HL-60/S4 treated with phorbol 12-myristate 13-acetate at 8.2 ng/mL for 4 days and 3 days (cell line): Measurements from ENCODE around the gene USB1.
"Not testable (repeated sequence)": the region's sequence is repeated elsewhere in the genome, so short reads cannot be mapped to it uniquely, and the experiment has no call there.

Experiments used
- in situ Hi-C: fragments of 300-500 bp; cut with MboI; formaldehyde crosslinking; loops from 2 replicates; pipeline ENCODE4 v1.15.0; 2022; ENCODE audit warnings: low sequenced_read_pairs

Gene USB1

DNA sequence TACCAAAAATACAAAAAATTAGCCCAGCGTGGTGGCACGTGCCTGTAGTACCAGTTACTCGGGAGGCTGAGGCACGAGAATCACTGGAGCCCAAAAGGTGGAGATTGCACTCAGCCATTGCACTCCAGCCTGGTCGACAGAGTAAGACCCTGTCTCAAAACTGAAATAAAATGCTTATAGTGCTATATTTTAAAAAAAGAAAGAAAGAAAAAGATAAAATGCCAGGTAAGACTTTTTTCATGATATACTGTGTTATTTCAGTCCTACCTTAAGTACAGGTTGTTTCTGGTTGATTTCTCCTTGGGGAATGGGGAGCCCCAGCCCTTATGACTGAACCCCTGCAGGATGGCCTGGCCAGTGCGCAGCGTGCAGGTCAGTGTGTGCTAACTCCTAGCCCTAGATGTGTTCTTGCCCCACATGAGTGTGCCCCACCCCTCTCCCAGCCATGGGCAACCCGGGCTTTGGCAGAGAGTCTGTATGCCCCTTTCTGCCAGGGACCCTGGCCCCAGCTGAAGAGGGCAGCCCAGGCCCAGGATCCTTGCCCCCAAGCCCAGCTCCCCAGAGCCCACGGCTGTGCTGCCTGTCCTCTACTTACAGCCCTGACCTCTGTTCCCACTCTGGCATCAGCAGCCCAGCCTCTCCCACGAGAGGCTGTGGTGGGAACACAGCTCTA lies 31.6 kb upstream of the USB1 start:
- in situ Hi-C loops, result no loop called here

DNA sequence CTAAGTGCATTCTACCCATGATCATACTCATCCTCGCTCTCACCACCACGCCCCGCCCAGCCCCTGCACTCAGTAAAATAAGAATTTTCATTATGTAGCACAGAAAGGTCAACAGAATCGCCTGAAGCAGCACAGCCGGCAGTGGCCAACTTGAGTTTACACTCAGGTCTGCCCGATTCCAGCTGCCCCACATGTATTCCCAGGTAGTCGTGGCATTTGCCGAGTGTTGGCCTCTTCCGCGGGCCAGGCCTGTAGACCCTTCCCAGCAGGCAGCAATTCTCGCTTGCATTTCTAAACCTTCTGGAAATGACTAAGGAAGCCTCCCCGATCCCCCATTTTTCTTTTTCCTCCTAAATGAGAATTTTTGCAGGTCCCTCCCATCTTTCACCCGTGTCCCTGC lies 30.9 kb upstream of the USB1 start:
- in situ Hi-C loops, result no loop called here

DNA sequence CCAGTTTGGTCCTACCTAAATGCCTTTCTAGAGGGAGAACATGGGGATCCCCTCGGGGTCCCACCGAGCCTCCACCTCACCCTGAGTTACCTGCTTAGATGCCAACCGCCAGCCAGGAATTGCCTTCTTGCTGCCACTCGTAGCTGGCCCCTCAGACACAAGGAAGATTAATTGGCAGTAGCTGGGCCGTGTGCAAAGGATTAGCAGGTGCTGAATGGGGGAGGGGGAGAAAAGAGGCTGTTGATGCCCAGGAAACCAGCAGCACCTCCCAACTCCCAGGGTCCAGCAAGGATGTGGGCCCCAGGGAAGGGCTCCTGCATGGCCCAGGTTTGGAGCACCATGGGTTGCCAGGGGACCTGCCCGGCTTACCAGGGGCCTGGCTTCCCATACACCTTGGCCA lies 30.2 kb upstream of the USB1 start, which contains the start of gene CNGB1:
TSS of gene CNGB1 (minus strand) at position 159 of the 400 bp plus-strand sequence. CDS start 3,842 bp downstream, outside the sequence.
- in situ Hi-C loops, result no loop called here

DNA sequence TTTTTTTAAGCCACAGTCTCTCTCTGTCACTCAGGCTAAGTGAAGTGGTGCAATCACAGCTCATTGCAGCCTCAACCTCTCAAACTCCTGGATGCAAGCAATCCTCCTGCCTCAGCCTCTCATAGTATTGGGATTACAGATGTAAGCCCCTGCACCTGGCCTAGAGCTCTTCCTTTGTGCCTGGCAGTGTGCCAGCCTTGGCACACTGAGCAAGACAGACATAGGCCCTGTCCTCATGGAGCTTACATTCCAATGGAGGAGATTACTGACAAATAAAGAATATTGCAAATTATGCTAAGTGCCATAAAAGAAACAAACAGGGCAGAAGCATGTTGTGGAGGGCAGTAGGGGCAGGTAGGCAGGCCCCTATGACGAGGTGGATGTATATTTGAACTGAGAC lies 29.4 kb upstream of the USB1 start:
- in situ Hi-C loops, result no loop called here

DNA sequence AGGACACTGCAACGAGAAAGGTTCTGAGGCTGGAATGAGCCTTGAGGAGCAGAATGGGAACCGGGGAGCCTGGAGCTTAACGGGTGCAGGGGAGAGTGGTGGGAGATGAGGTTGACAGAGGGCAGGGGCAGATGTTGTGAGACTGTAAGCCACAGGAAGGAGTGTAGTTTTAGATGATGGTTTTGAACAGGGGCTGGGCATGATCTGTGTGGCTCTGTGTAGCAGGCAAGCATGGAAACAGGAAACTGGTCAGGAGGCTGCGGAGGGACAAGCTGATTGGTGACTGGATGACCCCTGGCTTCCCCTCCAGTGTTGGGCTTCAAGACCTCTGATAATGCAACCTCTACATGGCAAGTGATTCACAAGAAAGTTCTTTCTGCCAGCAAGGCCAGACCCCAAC lies 28.9 kb upstream of the USB1 start:
- in situ Hi-C loops, result no loop called here

DNA sequence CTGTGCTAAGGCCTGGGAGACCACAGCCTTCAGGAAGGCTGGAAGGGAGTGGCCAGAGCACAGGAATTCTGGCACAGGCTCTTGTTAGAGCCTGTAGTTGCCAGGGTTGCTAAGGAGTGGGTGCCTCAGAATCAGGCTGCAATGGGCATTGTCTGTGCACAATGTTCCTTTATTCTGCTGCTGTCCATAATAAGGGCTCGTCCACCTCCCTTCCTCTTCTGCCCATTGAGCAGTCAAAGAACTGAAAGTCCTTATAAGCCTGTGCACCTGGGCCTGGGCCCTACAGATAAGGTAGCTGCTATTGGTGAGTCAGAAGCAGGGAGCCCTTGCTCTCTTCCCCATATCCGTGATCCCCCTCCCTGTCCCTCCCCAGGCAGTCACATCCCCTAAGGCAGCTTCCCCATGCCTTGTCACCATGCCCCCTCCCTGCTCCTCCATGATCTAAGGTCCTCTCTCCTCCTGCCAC lies 24.8 kb upstream of the USB1 start:
- in situ Hi-C loops, result no loop called here

DNA sequence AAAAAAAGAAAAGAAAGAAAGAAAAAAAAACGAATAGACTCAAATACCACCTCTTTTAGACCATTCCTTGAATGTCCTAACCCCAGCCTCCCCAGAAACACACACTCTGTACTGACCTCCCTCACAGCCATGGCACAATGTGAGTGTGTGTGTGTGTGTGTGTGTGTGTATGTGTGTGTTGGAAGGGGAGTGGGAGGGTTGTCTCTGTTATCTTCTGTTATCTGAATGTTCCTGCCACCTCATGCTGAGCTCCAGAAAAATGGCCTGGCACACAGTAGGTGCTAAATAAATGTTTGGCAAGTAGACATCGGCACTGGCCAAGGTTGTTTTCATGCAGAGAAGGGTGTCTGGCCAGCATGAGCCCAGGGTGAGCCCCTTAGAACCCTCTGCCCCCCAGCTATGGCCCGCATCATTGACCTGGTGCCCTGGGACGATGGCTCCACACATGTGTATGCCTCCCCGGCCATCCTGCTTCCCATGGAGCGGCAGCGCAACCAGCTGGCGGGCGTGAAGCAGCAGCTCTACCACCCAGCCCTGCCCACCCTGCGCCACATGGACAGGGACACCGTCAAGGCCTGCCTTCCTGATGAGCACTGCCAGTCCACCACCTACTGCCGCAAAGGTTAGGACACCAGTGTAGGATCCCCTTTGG lies 23.7 kb upstream of the USB1 start:
- in situ Hi-C loops, result no loop called here

DNA sequence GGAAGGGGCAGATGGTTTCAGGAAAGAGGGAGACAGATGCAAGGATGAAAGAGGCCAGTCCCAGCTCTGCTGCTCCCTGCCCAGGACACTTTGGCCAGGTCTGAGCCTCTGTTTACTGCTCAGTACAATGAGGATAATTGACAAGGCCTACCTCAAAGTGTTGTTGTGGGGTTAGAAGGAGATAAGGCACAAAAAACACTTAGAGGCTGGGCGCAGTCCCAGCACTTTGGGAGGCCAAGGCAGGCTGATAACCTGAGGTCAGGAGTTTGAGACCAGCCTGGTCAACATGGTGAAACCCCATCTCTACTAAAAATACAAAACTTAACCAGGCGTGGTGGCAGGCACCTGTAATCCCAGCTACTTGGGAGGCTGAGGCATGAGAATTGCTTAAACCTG lies 23.1 kb upstream of the USB1 start:
- in situ Hi-C loops, result not testable (repeated sequence)

DNA sequence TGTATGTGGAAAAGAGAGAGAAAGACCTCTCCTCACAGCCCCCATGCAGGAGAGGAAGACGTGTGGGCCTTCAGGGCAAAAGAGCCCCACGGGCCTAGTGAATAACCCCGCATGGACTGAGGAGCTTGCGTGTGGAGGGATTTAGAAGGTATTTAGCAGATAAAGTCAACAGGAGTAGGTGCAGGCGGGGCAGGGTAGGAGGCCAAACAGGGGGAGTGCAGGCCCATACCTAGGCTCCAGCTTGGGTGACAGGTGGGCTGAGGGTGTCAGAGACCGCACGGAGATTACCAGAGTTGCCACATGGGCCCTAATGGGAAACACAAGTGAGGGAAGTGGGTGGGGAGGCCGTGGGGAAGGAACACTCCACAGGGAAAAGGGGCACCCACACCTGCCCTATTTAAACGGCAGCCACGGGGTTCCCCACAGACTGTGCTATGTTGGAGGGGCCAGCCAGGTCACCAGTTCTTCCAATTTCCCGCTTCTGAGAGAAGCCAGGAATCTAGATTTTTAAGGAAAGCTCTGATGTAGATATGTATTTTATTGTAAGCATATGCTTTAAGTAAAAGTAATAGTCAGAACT lies 22.1 kb upstream of the USB1 start:
- in situ Hi-C loops, result no loop called here

DNA sequence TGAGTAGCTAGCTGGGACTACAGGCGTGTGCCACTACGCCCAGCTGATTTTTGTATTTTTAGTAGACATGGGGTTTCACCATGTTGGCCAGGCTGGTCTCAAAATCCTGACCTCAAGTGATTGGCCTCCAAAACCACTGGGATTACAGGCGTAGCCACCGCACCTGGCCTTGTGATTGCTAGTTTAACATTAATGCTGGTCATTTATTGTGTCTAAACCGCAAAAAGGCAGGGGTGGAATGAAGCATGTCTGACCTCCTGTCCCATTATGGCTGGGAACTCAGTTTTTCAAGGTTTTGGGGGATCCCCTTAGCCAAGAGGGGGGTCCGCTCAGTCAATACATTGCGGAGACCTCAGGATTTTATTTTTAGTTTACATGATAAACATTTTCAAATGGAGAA lies 19.6 kb upstream of the USB1 start:
- in situ Hi-C loops, result no loop called here

DNA sequence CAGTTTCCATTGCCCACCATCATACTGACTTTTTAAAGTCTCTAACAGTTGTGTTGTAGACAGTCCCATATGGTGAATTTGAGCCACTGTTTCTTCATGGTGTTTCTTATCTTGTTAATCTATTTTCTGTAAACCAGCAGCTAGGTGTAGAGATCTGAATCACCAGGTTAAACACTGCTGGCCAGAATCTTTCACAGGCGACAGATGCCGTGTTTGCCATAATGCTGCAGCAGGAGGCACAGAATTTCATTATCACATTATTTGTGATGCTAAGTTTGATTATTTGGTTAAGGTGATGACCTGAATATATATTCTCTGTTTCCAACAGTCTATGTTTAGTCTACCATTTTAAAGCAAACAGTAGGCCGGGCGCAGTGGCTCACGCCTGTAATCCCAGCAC lies 18.8 kb upstream of the USB1 start:
- in situ Hi-C loops, result no loop called here

DNA sequence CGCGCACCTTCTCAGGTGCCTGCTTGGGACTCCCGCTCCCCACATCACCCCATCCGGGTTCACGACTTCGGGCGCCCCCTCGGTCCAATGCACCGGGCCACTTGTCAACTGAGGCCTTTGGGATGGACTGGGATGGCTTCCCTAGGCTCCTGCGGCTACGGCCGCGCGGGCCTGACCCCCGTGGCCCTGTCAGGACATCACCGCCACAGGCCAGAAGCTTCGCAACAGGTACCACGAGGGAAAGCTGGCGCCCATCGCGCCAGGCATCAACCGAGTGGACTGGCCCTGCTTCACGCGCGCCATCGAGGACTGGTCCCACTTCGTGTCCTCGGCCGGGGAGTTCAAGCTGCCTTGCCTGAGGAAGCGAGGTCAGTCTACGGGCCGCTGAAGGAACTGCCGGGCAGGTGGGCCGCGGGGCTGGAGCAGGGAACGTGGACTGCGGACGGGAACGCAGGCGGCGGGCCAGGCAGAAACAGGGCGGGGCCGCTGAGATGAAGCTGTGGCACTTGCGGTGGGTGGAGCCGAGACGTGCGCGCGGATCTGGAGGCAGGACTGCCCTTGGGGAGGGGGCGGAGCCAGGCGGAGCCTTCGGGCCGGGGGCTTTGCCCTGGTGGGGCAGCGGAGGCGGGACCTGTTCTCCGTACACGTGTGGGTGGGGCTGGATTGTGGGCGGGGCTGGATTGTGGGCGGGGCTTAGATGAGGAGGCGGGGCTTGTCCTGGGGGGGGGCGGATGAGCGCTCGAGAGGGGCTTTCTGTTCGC lies 16.6 kb upstream of the USB1 start:
- in situ Hi-C loops, result no loop called here

DNA sequence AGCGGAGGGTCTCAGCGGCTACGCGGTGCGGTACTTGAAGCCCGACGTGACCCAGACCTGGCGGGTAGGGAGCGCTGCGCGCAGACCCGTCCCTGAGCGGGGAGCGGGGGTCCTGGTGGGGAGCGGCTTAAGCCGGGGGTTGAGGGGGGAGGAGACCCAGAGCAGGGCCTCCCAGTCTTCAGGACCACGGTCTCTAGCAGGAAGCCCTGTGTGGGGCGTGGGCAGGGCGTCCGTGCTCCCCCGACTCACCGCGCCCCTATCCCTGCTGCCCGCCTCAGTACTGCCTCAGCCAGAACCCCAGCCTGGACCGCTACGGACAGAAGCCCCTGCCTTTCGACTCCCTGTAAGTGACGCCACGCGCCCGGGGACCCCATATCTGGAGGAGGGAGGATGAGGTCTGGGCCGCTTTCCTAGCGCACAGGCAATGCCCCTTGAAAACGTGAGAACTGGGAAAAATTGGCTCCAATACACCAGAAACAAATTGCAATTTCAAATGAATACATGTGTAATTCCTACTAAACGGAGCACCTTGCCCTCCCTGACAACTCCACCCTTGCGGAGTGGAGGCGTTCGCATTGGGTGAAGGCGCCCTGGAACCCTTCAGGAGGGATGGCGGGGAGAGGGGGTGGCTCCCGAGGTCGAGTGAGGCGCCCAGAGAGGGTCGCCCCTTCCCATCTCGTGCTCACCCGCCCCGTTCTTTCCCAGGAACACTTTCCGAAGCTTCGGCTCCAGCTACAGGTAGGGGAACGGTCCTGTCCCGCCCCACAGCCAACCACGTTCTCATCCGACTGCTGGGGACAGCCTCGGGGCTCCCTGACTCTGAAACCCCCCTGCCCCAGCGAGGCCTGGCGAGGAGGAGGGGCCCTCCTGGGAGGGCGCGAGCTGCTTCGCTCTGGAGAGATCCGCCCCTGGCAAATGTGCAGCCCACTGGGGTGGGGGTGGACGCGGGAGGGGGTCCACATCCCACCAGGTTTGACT lies 15.7 kb upstream of the USB1 start:
- in situ Hi-C loops, result no loop called here

DNA sequence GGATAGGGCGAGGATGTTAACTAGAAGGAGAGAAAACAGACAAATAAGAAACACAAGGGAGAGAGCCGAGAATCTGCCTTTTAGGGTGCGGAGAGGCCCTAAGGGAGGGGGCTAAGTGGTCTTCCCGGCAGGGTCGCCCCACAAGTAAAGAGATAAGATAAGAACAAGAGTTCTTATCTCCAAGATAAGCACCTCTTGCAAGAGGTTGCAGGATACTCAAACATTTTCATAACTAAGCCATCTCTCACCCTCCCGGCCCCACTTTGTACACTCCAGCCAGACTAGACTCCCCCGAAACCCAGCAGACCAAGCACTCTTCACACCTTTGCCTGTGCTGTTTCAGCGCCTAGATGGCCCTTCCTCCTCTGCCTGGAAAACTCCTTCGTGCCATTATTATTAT lies 15.0 kb upstream of the USB1 start:
- in situ Hi-C loops, result no loop called here

DNA sequence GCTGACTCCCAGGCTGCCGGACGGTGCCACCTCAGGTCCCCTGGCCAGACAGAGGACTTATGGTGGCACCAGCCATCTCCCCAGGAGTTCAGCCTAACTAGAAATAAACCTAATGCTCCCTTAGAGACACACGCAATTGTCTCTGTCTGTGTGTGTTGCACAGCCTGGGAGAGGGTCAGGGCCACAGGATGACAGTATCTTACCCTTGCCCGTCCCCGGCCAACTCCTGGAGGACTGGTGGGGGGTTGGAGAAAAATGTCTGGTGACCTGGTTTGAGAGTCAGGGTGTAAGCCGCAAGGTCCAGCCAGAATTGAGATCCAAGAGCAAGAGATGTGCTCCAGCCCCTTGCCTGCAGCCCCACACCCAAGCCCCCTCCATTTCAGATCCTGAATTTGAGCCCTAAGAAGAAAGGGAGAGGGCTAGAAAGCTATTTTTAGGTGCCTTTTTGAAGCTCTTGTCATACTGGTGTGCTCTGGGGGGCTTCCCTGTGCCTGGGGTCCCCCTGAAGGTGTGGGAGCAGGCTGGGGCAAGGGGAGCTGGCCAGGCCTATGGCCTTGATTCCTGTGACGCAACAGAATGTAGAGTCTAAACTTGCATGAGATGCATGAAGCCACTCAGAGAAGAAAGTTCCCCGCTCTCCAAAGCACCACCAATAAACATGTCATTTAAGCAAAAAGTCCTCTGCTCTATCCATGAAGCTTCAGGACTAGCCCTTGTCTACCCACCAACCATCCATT lies 13.6 kb upstream of the USB1 start:
- in situ Hi-C loops, result no loop called here

DNA sequence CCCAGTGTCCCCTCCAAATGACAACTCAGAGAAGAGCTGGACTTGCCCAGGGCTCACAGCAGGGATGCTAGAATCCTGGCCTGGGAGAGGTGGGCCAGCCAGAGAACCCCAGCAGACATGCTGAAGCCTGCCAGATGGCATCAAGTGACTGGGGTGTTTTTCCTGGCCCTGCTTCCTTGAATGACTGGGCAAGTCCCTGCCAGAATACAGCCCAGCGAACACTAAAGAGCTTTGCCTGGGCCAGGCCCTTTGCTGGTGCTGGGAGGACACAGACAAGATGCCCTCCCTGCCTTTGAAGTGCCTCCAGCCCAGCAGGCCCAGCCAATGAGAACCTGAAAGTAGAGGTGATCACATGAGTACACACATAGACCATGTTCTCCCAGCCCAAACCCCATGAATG lies 12.3 kb upstream of the USB1 start:
- in situ Hi-C loops, result no loop called here

DNA sequence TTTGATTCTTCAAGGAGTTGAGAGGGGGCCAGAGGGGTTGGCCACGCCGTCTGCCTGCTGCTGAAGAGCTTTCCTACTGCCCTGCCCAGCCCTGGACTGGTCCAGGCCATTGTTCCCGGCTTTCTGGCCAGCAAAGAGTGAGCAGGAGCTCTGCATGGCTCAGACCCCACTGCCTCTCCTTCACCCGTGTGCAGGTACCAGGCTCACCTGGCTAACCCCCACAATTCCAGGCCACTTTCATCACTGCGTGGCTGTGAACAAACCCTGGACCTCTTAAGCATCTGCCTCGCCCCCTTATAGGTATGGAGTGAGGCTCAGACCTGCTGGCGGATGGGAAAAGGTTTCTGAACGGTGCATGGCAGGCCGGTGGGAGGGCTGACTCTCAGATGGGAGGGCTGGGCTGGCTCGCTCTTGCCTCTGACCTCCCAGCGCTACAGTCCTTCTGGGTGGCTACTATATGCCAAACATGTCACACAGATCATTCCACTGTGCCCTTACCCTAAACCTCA lies 9.6 kb upstream of the USB1 start:
- in situ Hi-C loops, result no loop called here

DNA sequence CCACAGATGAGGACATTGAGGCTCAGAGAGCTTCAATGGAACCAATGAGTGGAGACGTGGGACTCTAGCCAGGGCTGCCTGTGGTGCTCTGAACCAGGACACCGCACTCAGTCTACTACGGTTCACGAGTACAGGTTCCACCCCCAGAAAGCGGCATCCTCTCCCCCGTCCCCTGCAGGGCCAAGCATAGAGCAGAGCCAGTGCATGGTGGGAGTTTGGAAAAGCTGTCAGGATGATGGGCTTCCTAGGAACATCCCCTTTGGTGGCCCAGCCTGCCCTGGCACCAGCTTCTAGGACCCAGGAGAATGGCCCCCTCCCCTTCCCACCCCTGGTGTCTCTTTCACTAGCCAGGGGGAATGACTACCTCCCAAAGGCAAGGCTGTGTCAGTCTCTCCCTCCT lies 9.1 kb upstream of the USB1 start:
- in situ Hi-C loops, result no loop called here

DNA sequence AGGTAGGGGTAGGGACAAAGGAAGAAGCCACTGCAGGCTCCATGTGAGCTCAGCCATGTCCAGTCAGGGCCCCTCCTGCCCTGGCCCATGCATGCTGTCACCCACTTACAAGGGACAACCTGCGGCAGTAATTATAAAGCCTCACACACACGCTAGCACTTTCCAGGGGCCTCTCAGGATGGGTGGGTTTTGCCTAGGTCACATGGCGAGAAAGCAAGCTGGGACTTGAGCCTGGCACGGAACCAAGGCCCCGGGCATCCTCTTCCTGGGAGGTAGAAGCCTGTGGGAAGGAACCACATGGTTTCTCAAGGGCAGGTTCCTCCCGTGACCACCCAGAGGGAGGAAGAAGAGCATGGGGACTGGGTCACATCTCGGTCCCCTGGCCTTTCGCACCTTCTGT lies 7.8 kb upstream of the USB1 start:
- in situ Hi-C loops, result no loop called here

DNA sequence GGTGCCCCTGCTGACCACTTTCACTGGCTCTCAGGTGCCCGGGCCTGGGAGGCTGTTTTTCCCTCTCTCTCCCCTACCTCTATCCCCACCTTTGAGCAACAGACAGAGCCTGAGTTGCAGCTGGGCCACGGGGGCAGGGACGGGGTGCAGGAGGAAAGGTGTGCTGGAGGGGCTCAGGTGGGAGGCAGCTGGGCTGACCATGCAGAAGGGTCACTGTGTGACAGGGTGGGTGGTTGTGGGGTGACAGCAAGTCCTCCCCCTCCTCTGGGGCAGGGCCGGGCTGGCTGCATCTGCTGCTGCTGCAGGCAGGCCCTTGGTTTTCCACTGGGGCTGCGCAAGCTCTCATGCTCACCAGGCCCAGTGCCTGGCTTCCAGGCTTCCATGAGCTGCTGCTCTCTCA lies 7.3 kb upstream of the USB1 start:
- in situ Hi-C loops, result no loop called here
